GM12878 (cell line): ENCODE results near the gene NKIRAS1. TPM values are rescaled to one million over a fixed set of nuclear protein-coding genes. Genes with fewer than 3 reads are reported as not detected.

ENCODE experiments used
- ATAC-seq: fragments of 200-7000 bp; cut with Tn5 transposase; 3 replicates; pipeline ENCODE4 v1.9.1; 2020; ENCODE audit warnings: mild to moderate bottlenecking, moderate library complexity
- BruUV-seq: library from RNA; stranded (reverse); fragments of 400-500 nt; replicated peaks from 2 replicates; lab custom pipeline; 2021; lab: Mats Ljungman, UMichigan
- CTCF ChIA-PET: fragments of 300-600 bp; sonication (Branson Sonifier 250); formaldehyde crosslinking; extraction: SDS; loops from one replicate; lab custom pipeline; 2021; ENCODE audit warnings: inconsistent platforms; lab: Yijun Ruan, JAX
- POLR2A ChIA-PET: fragments of 350-600 bp; formaldehyde crosslinking; extraction: SDS; loops from one replicate; lab custom pipeline; 2021; ENCODE audit warnings: inconsistent platforms; lab: Charles Lee
- RAD21 ChIA-PET: fragments of 300-600 bp; sonication (Branson Sonifier 250); formaldehyde crosslinking; loops from one replicate; lab custom pipeline; 2023; ENCODE audit warnings: antibody characterized with exemption; ENCODE audit not compliant: unreplicated experiment; lab: Charles Lee
- SMC1A ChIA-PET: fragments of 300-600 bp; sonication (Branson Sonifier 250); formaldehyde crosslinking; loops from one replicate; lab custom pipeline; 2023; ENCODE audit not compliant: unreplicated experiment, uncharacterized antibody; lab: Charles Lee
- DNase-seq: peaks from one replicate; pipeline ENCODE4 v3.0.0-alpha.2; 2011; ENCODE audit warnings: low read depth, low spot score
- FAIRE-seq: peaks from 3 replicates; lab custom pipeline; 2011; peaks lifted over from hg19 to GRCh38; lab: Jason Lieb, UNC
- H2AFZ ChIP-seq: 2 replicates; pipeline ENCODE4 v1.6.0; 2011; ENCODE audit warnings: low read depth, low read length, control low read depth; ENCODE audit not compliant: control insufficient read depth
- H3K27ac ChIP-seq: 2 replicates; pipeline ENCODE4 v1.5.1; 2011; ENCODE audit warnings: control low read depth; ENCODE audit not compliant: control insufficient read depth, insufficient read depth
- H3K27me3 ChIP-seq, 2 experiments: replicated peaks in 1 of 2; 2 replicates each; pipeline versions ENCODE4 v1.6.0 to v1.6.1; 2011; ENCODE audit warnings: low read length in 1 of 2; ENCODE audit not compliant: control insufficient read depth in 2 of 2, insufficient read depth in 2 of 2
- H3K36me3 ChIP-seq, 2 experiments: 2 replicates each; pipeline ENCODE4 v1.5.1; 2011; ENCODE audit warnings: low read length in 1 of 2; ENCODE audit not compliant: control insufficient read depth in 2 of 2, insufficient read depth in 2 of 2
- H3K4me1 ChIP-seq: 2 replicates; pipeline ENCODE4 v1.6.1; 2011; ENCODE audit warnings: mild to moderate bottlenecking, low read length, moderate library complexity, mixed read lengths; ENCODE audit not compliant: control insufficient read depth, insufficient read depth
- H3K4me2 ChIP-seq: 2 replicates; pipeline ENCODE4 v1.6.0; 2011; ENCODE audit warnings: control low read depth; ENCODE audit not compliant: control insufficient read depth, insufficient read depth
- H3K4me3 ChIP-seq: fragments of 200-600 bp; sonication (generic); 2 replicates; pipeline ENCODE4 v1.5.1; 2016
- H3K79me2 ChIP-seq: 2 replicates; pipeline ENCODE4 v1.6.0; 2011; ENCODE audit warnings: low read length; ENCODE audit not compliant: control insufficient read depth, insufficient read depth
- H3K9ac ChIP-seq: 2 replicates; pipeline ENCODE4 v1.8.0; 2011; ENCODE audit warnings: low read length, control low read depth, mixed read lengths; ENCODE audit not compliant: control insufficient read depth, insufficient read depth
- H3K9me3 ChIP-seq: replicated peaks from 3 replicates; pipeline ENCODE4 v1.5.1; 2011; ENCODE audit warnings: mild to moderate bottlenecking, low read length; ENCODE audit not compliant: control insufficient read depth, insufficient read depth
- H4K20me1 ChIP-seq: 2 replicates; pipeline ENCODE4 v1.6.0; 2011; ENCODE audit not compliant: control insufficient read depth, insufficient read depth
- BCL11A ChIP-seq: IDR thresholded peaks from 2 replicates; pipeline ENCODE4 v1.6.1; 2011; ENCODE audit warnings: low read depth, low read length
- CREB1 ChIP-seq: IDR thresholded peaks from 2 replicates; pipeline ENCODE4 v1.6.1; 2012; ENCODE audit warnings: low read depth, mild to moderate bottlenecking, inconsistent platforms
- EGR1 ChIP-seq, 2 experiments: IDR thresholded peaks; 1 replicate in 1 of 2; 2 replicates in 1 of 2; pipeline ENCODE4 v1.6.1; 2011 to 2012; ENCODE audit warnings: low read depth in 2 of 2, low read length in 2 of 2, borderline replicate concordance in 1 of 2, mild to moderate bottlenecking in 1 of 2, moderate library complexity in 1 of 2
- IRF3 ChIP-seq: fragments of 450-650 bp; IDR thresholded peaks from 2 replicates; pipeline ENCODE4 v1.6.1; 2014; ENCODE audit warnings: mild to moderate bottlenecking
- LARP7 ChIP-seq: fragments of 450-650 bp; IDR thresholded peaks from 2 replicates; pipeline ENCODE4 v1.6.1; 2017; ENCODE audit warnings: mild to moderate bottlenecking
- NRF1 ChIP-seq: conservative IDR thresholded peaks from 2 replicates; pipeline ENCODE4 v1.6.1; 2011; ENCODE audit warnings: mild to moderate bottlenecking, low read depth, low read length, improper control_type of control experiment
- TBL1XR1 ChIP-seq: IDR thresholded peaks from 2 replicates; pipeline ENCODE4 v1.6.1; 2012; ENCODE audit warnings: low read depth, low read length, improper control_type of control experiment
- ZNF207 ChIP-seq: fragments of 450-650 bp; IDR thresholded peaks from 2 replicates; pipeline ENCODE4 v1.6.1; 2014; ENCODE audit warnings: antibody characterized with exemption, mild to moderate bottlenecking, borderline replicate concordance
- in situ Hi-C: fragments of 300-500 bp; cut with MboI; formaldehyde crosslinking; loops from 9 replicates; pipeline ENCODE4 v1.14.3; 2018; ENCODE audit warnings: mixed read lengths
- intact Hi-C: fragments of 100-400 bp; cut with micrococcal nuclease; formaldehyde crosslinking; loops from one replicate; pipeline ENCODE4 v1.14.2; 2022; ENCODE audit not compliant: unreplicated experiment
- polyA plus RNA-seq, 11 experiments: library from polyadenylated mRNA; depleted of rRNA in 4 of 11; unstranded in 6 of 11; stranded (reverse) in 5 of 11; fragments of >200 nt; fragmentation: Nextera tagmentation in 4 of 11; fragmentation: Illumina TruSeq in 1 of 11; extraction: Ambion mirVana in 4 of 11; extraction: Trizol in 1 of 11; gene quantifications; 1 replicate in 1 of 11; 2 replicates in 10 of 11; pipeline versions ENCODE4 v1.2.1 to v1.2.3, GENCODE V29; 2011 to 2016; ENCODE audit warnings: inconsistent platforms in 2 of 11, missing spikeins in 2 of 11, low read depth in 1 of 11
- total RNA-seq, 4 experiments: library from RNA; depleted of rRNA in 3 of 4; stranded (reverse); fragments of >200 nt in 3 of 4; fragmentation: Illumina TruSeq in 1 of 4; extraction: Trizol in 1 of 4; gene quantifications; 2 replicates each; pipeline versions ENCODE4 v1.2.1 to v1.2.3, GENCODE V29; 2013 to 2021
- TF ChIP-seq, protein P1 (sequence below): IDR thresholded peaks from 2 replicates; pipeline ENCODE4 v1.6.1; 2012; ENCODE audit warnings: low read depth, low read length, improper control_type of control experiment

NKIRAS1 gene
- total and polyA plus RNA-seq, 10 of the 15 experiments (the other 5 are each of a cell fraction or from before 2014, with no cell fraction given), result 7.1 to 17.9 (median 10.9) TPM

- Histone ChIP-seq H2AFZ (peak overlapping the region; percentile 18; the same call in 1 of the 2 replicates), H3K4me2 (peak overlapping the region; percentile 58), H3K27me3 (no peaks in the 10 kb centered on the region), H4K20me1 (no peaks in the 10 kb centered on the region), H3K79me2 (peaks cover 28% of the 10 kb centered on the region), H3K9ac (0 out of 2 replicates have a peak overlapping the region, but pooled peaks have one; percentile 0), H3K36me3 (no peaks in the 10 kb centered on the region), H3K4me1 (peaks cover 17% of the 10 kb centered on the region), H3K9me3 (no peaks in the 10 kb centered on the region), H3K27ac (peak overlapping the region; percentile 72), H3K4me3 (peak overlapping the region; percentile 59)
- DNase-seq (no peak), FAIRE-seq (peak; percentile 66), ATAC-seq (peak; percentile 12)
- intact Hi-C loops (loop anchor here (2.0 to 5.0 kb wide), 2 partner anchors 119 to 143 kb away; partner anchors contain the start of gene UBE2E1), in situ Hi-C loops (no loop called here)
- TF ChIP-seq, protein P1, sequence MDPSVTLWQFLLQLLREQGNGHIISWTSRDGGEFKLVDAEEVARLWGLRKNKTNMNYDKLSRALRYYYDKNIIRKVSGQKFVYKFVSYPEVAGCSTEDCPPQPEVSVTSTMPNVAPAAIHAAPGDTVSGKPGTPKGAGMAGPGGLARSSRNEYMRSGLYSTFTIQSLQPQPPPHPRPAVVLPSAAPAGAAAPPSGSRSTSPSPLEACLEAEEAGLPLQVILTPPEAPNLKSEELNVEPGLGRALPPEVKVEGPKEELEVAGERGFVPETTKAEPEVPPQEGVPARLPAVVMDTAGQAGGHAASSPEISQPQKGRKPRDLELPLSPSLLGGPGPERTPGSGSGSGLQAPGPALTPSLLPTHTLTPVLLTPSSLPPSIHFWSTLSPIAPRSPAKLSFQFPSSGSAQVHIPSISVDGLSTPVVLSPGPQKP, result no peak
- TF ChIP-seq EGR1 (IDR thresholded peaks at IDR 0.05; ENCODE audit: borderline replicate concordance in 1 of 2, low read depth in 2 of 2, low read length in 2 of 2), result no peak
- TF ChIP-seq IRF3, result no peak
- TF ChIP-seq CREB1, result no peak
- TF ChIP-seq TBL1XR1, result no peak
- TF ChIP-seq BCL11A, result no peak
- no peak for TF ChIP-seq ZNF207
- no peak for TF ChIP-seq NRF1
- TF ChIP-seq LARP7, result no peak
- CTCF ChIA-PET, result interaction anchor here (0.8 to 3.0 kb wide), 6 partner anchors 33 to 116 kb away, joined by 3 to 15 read pairs (median 4); partner anchors contain the start of genes NKIRAS1 and RPL15
- POLR2A ChIA-PET, result interaction anchor here (0.6 to 2.0 kb wide), 7 partner anchors 28 to 1773 kb away, joined by 3 to 9 read pairs (median 4); partner anchors contain the start of genes NKIRAS1 and RPL15
- RAD21 ChIA-PET, result interaction anchor here (0.8 to 2.6 kb wide), 11 partner anchors 9 to 119 kb away, joined by 3 to 18 read pairs (median 4); partner anchors contain the start of genes NKIRAS1 and RPL15
- SMC1A ChIA-PET, result interaction anchor here (0.6 to 2.8 kb wide), 17 partner anchors 12 to 301 kb away, joined by 3 to 18 read pairs (median 3); partner anchors contain the start of genes NKIRAS1 and RPL15
- no TSS peak for BruUV-seq
Measured at GRCh38 chr3:23950293-23950692, 33.5 kb upstream of the NKIRAS1 start.
